ENCODE data around the gene KSR1. TPM values are rescaled to one million over a fixed set of nuclear protein-coding genes. Genes with fewer than 3 reads are reported as not detected.

The KSR1 gene
- total and polyA plus RNA-seq, 9 of the 15 experiments (the other 6 are each of a cell fraction or from before 2014, with no cell fraction given), result 1.4 to 51.7 (median 18.4) TPM

DNA sequence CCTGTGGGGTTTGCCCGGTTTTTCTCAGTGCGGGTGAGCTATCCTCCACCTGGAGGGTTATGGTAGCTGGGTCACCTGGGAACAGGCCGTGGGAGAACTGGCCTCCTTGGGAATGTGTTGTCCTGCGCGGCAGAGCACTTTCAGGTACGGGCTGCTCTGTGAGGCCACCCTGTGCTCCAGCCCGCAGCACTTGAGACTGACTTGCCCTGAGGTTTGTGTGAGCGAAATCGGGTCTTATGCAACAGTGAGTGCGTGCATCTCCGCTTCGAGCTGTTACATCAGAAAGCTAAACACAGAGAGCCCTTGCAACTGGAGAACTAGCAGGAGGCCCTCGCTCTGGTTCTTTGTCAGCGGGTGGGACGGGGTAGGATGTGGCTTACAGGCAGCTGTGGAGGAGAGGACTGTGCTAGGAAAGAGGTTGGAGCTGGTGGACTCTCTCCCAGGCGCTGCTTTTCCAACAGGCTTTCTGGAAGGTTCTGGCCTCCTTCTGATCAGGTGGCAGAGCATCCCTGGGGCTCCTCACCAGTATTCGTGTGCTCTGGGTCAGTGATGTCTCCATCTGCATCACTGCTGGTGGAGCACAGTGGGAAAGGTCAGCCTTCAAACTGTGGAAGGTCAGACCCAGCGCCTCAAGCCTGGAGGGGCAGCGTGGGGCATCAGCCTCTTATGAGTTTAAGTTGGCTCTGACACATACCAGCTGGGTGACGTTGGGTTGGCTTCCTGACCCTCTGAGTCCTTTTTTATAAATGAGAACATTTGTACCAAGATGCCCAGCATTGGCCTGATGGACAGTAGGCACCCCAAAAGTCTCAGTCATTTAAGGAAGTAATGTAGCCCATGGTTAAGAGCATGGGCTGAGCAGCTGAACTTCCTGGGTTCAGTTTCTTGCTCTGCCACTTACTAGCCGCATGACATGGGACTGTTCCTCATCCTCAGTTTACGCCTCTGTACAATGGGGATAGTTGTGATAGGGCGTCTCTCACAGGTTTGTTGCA lies 76.3 kb downstream of the KSR1 start:
- Histone ChIP-seq H3K79me2 (ENCODE audit: control insufficient read depth, insufficient read depth, low read length) (peaks cover 91% of the 10 kb centered on the region), H3K4me1 (replicated peaks in 1 of 2; ENCODE audit: control insufficient read depth in 2 of 2, insufficient read depth in 2 of 2, low read length in 2 of 2) (peaks cover 39 to 73% of the 10 kb centered on the region in 2 experiments), H3K27me3 (ENCODE audit: control insufficient read depth in 2 of 2, insufficient read depth in 2 of 2, low read length in 2 of 2) (no peaks in the 10 kb centered on the region), H3K9me3 (replicated peaks; ENCODE audit: control insufficient read depth, insufficient read depth, low read depth, low read length) (no peaks in the 10 kb centered on the region), H2AFZ (ENCODE audit: low read depth, low read length) (no peak overlapping the region), H3K9ac (ENCODE audit: insufficient read depth in 1 of 2, low read depth in 2 of 2, low read length in 2 of 2) (peak overlapping the region in 1 of 2 experiments; percentile 44; a peak in 1 of 4 replicates), H3K27ac (ENCODE audit: extremely low read depth, low read depth, low read length) (no peak overlapping the region; the same call in 2 of the 3 replicates), H3K36me3 (ENCODE audit: control insufficient read depth, insufficient read depth, low read length) (peaks cover 2% of the 10 kb centered on the region; the same call in 1 of the 3 replicates), H4K20me1 (replicated peaks; ENCODE audit: control insufficient read depth, insufficient read depth, low read length) (peaks cover 26% of the 10 kb centered on the region), H3K4me3 (no peak overlapping the region), H3K9me1 (ENCODE audit: control insufficient read depth, insufficient read depth, low read length) (no peaks in the 10 kb centered on the region), H3K4me2 (ENCODE audit: insufficient read depth, low read length) (no peak overlapping the region)
- ChIA-PET POLR2A (interaction anchor here (0.6 to 3.8 kb wide), 8 partner anchors 8 to 63 kb away, joined by 3 to 21 read pairs (median 3); no protein-coding TSS in a partner anchor), CTCF (ENCODE audit: low intra/inter-chr PET ratio) (no interaction called here)
- FAIRE-seq (no peak), DNase-seq (ENCODE audit: extremely low read depth in 1 of 4, low spot score in 3 of 4) (no peak), ATAC-seq (peak; percentile 29)
- no TSS peak for BruUV-seq (replicated peaks)
- intact Hi-C loops (cut with micrococcal nuclease), result no loop called here
- in situ Hi-C loops (cut with MboI), result no loop called here
- WGBS (ENCODE audit: insufficient coverage, low coverage, missing lambda C conversion rate), result 76% methylated on average over 23 of the region's 23 CpGs
- TF ChIP-seq CEBPG (CRISPR knock-in tag; IDR thresholded peaks at IDR 0.05), result peak; percentile 80
- TF ChIP-seq CEBPG (tag; conservative IDR thresholded peaks at IDR 0.05 in 1 of 2, IDR thresholded peaks at IDR 0.05 in 1 of 2), result peak; percentile 81 to 87
- TF ChIP-seq SMAD4 (CRISPR knock-in tag; conservative IDR thresholded peaks at IDR 0.05), result peak; percentile 85
- TF ChIP-seq, protein P1, sequence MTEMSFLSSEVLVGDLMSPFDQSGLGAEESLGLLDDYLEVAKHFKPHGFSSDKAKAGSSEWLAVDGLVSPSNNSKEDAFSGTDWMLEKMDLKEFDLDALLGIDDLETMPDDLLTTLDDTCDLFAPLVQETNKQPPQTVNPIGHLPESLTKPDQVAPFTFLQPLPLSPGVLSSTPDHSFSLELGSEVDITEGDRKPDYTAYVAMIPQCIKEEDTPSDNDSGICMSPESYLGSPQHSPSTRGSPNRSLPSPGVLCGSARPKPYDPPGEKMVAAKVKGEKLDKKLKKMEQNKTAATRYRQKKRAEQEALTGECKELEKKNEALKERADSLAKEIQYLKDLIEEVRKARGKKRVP (CRISPR knock-in tag; IDR thresholded peaks at IDR 0.05), result peak; percentile 75
- 0 out of 2 replicates have a peak, but pooled peaks have one; percentile 8 for TF ChIP-seq HDAC8 (tag; IDR thresholded peaks at IDR 0.05)
- 0 out of 2 replicates have a peak, but pooled peaks have one; percentile 23 for TF ChIP-seq ESRRA (IDR thresholded peaks at IDR 0.05; ENCODE audit: borderline replicate concordance, low read depth)
- no peak for TF ChIP-seq NR2C2 (CRISPR knock-in tag; IDR thresholded peaks at IDR 0.05)
- TF ChIP-seq NR2C2 (tag; IDR thresholded peaks at IDR 0.05), result peak; percentile 69
- TF ChIP-seq, protein P2, sequence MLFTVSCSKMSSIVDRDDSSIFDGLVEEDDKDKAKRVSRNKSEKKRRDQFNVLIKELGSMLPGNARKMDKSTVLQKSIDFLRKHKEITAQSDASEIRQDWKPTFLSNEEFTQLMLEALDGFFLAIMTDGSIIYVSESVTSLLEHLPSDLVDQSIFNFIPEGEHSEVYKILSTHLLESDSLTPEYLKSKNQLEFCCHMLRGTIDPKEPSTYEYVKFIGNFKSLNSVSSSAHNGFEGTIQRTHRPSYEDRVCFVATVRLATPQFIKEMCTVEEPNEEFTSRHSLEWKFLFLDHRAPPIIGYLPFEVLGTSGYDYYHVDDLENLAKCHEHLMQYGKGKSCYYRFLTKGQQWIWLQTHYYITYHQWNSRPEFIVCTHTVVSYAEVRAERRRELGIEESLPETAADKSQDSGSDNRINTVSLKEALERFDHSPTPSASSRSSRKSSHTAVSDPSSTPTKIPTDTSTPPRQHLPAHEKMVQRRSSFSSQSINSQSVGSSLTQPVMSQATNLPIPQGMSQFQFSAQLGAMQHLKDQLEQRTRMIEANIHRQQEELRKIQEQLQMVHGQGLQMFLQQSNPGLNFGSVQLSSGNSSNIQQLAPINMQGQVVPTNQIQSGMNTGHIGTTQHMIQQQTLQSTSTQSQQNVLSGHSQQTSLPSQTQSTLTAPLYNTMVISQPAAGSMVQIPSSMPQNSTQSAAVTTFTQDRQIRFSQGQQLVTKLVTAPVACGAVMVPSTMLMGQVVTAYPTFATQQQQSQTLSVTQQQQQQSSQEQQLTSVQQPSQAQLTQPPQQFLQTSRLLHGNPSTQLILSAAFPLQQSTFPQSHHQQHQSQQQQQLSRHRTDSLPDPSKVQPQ (CRISPR knock-in tag; IDR thresholded peaks at IDR 0.05; ENCODE audit: borderline replicate concordance), result no peak
- peak; percentile 86 for TF ChIP-seq RBM25 (IDR thresholded peaks at IDR 0.05; ENCODE audit: low read depth, low read length, severe bottlenecking)
- peak; percentile 68 for TF ChIP-seq SMAD1 (IDR thresholded peaks at IDR 0.05; ENCODE audit: low read depth, low read length, partially characterized antibody)
- peak; percentile 57; the same call in 1 of the 2 replicates for TF ChIP-seq POLR2G (IDR thresholded peaks at IDR 0.05; ENCODE audit: low read depth, low read length)
- TF ChIP-seq NCOA6 (IDR thresholded peaks at IDR 0.05), result no peak
- TF ChIP-seq U2AF1 (optimal IDR thresholded peaks at IDR 0.05; ENCODE audit: low read depth, low read length), result no peak
- TF ChIP-seq ZNF217 (CRISPR knock-in tag; IDR thresholded peaks at IDR 0.05), result no peak
